HepG2 (cell line): ENCODE results near the gene SHISA7. TPM values are rescaled to one million over a fixed set of nuclear protein-coding genes. Genes with fewer than 3 reads are reported as not detected.
A peak's percentile ranks its signal among the peaks of the same experiment; 100 is the strongest.

Experiments
- AFF4 ChIP-seq: sonication (generic); formaldehyde crosslinking; IDR thresholded peaks from 2 replicates; pipeline ENCODE4 v1.4.0; 2020; ENCODE audit warnings: missing genetic modification reagents
- ETV5 ChIP-seq: IDR thresholded peaks from 2 replicates; pipeline ENCODE4 v1.6.1; 2018; ENCODE audit warnings: missing biosample characterization, missing genetic modification reagents, inconsistent platforms, borderline replicate concordance
- LCORL ChIP-seq, 2 experiments: fragments of 450-650 bp in 1 of 2; sonication (generic) in 1 of 2; formaldehyde crosslinking in 1 of 2; IDR thresholded peaks; 2 replicates each; pipeline versions ENCODE4 v1.5.0 to v1.6.1; 2017 to 2020; ENCODE audit warnings: antibody characterized with exemption in 1 of 2, missing genetic modification reagents in 1 of 2
- MATR3 ChIP-seq: sonication (generic); formaldehyde crosslinking; IDR thresholded peaks from 2 replicates; pipeline ENCODE4 v1.4.0; 2020; ENCODE audit warnings: missing genetic modification reagents
- MEIS1 ChIP-seq: sonication (generic); formaldehyde crosslinking; IDR thresholded peaks from 2 replicates; pipeline ENCODE4 v1.9.0; 2021; ENCODE audit warnings: mild to moderate bottlenecking, missing genetic modification reagents, moderate library complexity, borderline replicate concordance
- RARG ChIP-seq: sonication (generic); formaldehyde crosslinking; IDR thresholded peaks from 2 replicates; pipeline ENCODE4 v1.4.0; 2020; ENCODE audit warnings: low read depth, mild to moderate bottlenecking, missing genetic modification reagents
- RBFOX2 ChIP-seq: fragments of 200-400 bp; formaldehyde crosslinking; IDR thresholded peaks from 2 replicates; pipeline ENCODE4 v1.6.1; 2017; ENCODE audit warnings: low read depth, mild to moderate bottlenecking, low read length
- RCOR2 ChIP-seq: IDR thresholded peaks from 2 replicates; pipeline ENCODE4 v1.6.1; 2016; ENCODE audit warnings: missing biosample characterization, missing genetic modification reagents
- RFX3 ChIP-seq: IDR thresholded peaks from 2 replicates; pipeline ENCODE4 v1.6.1; 2016; ENCODE audit warnings: missing biosample characterization, missing genetic modification reagents
- TCF7L2 ChIP-seq: IDR thresholded peaks from 2 replicates; pipeline ENCODE4 v1.6.1; 2011; ENCODE audit warnings: mild to moderate bottlenecking, low read depth, low read length, moderate library complexity
- TEAD3 ChIP-seq: optimal IDR thresholded peaks from 2 replicates; pipeline ENCODE3; 2016; ENCODE audit warnings: borderline replicate concordance
- ZBTB8A ChIP-seq: sonication (generic); formaldehyde crosslinking; IDR thresholded peaks from 2 replicates; pipeline ENCODE4 v1.4.0; 2020; ENCODE audit warnings: mild to moderate bottlenecking, low read depth, missing genetic modification reagents, borderline replicate concordance
- ZNF207 ChIP-seq: fragments of 450-650 bp; IDR thresholded peaks from 2 replicates; pipeline ENCODE4 v1.6.1; 2016; ENCODE audit warnings: antibody characterized with exemption, borderline replicate concordance
- ZNF543 ChIP-seq: sonication (generic); formaldehyde crosslinking; IDR thresholded peaks from 2 replicates; pipeline ENCODE4 v1.4.0; 2020; ENCODE audit warnings: mild to moderate bottlenecking, missing genetic modification reagents
- ZNF713 ChIP-seq: sonication (generic); formaldehyde crosslinking; IDR thresholded peaks from 2 replicates; pipeline ENCODE4 v1.4.0; 2020; ENCODE audit warnings: mild to moderate bottlenecking, missing genetic modification reagents
- ZNF761 ChIP-seq: sonication (generic); formaldehyde crosslinking; conservative IDR thresholded peaks from 2 replicates; pipeline ENCODE4 v1.4.0; 2020; ENCODE audit warnings: mild to moderate bottlenecking, missing genetic modification reagents
- polyA plus RNA-seq, 8 experiments: library from polyadenylated mRNA; depleted of rRNA in 3 of 8; stranded (reverse) in 7 of 8; unstranded in 1 of 8; fragments of >200 nt; fragmentation: Illumina TruSeq in 4 of 8; extraction: Trizol in 4 of 8; gene quantifications; 2 replicates each; pipeline versions ENCODE4 v1.2.1 to v1.2.3, GENCODE V29; 2011 to 2016; ENCODE audit warnings: low read depth in 4 of 8, missing spikeins in 1 of 8, mixed read lengths in 1 of 8; ENCODE audit not compliant: insufficient read depth in 1 of 8
- total RNA-seq, 5 experiments: library from RNA; depleted of rRNA; stranded (reverse); fragments of >200 nt; fragmentation: Illumina TruSeq; extraction: Trizol; gene quantifications; 2 replicates each; pipeline ENCODE4 v1.2.3, GENCODE V29; 2016; ENCODE audit warnings: low read depth in 1 of 5
- TF ChIP-seq, protein P1 (sequence below): sonication (generic); formaldehyde crosslinking; IDR thresholded peaks from 2 replicates; pipeline ENCODE4 v1.4.0; 2020; ENCODE audit warnings: missing genetic modification reagents
- TF ChIP-seq, protein P2 (sequence below): sonication (generic); formaldehyde crosslinking; IDR thresholded peaks from 2 replicates; pipeline ENCODE4 v1.8.0; 2023; ENCODE audit warnings: mild to moderate bottlenecking, missing genetic modification reagents
- TF ChIP-seq, protein P3 (sequence below): IDR thresholded peaks from 2 replicates; pipeline ENCODE4 v1.6.1; 2012; ENCODE audit warnings: low read length, improper control_type of control experiment

SHISA7 gene
- total and polyA plus RNA-seq, 2 of the 13 experiments (the other 11 are each of a cell fraction or from before 2014, with no cell fraction given) = not detected

- TF ChIP-seq RBFOX2 (no peak), ETV5 (CRISPR knock-in tag) (no peak), ZNF761 (0 out of 2 replicates have a peak, but pooled peaks have one; percentile 26), RFX3 (CRISPR knock-in tag) (no peak), RARG (CRISPR knock-in tag) (0 out of 2 replicates have a peak, but pooled peaks have one; percentile 85), ZNF543 (peak; percentile 73), TEAD3 (CRISPR knock-in tag) (no peak), AFF4 (CRISPR knock-in tag) (no peak), ZNF207 (no peak), LCORL (IDR thresholded peaks at IDR 0.05) (no peak), LCORL (CRISPR knock-in tag; IDR thresholded peaks at IDR 0.05) (0 out of 2 replicates have a peak, but pooled peaks have one; percentile 16), MEIS1 (CRISPR knock-in tag) (peak; percentile 24; the same call in 1 of the 2 replicates), TCF7L2 (no peak), RCOR2 (CRISPR knock-in tag) (0 out of 2 replicates have a peak, but pooled peaks have one; percentile 19), ZNF713 (CRISPR knock-in tag) (no peak), ZBTB8A (CRISPR knock-in tag) (0 out of 2 replicates have a peak, but pooled peaks have one; percentile 19), MATR3 (CRISPR knock-in tag) (no peak)
- TF ChIP-seq, protein P1, sequence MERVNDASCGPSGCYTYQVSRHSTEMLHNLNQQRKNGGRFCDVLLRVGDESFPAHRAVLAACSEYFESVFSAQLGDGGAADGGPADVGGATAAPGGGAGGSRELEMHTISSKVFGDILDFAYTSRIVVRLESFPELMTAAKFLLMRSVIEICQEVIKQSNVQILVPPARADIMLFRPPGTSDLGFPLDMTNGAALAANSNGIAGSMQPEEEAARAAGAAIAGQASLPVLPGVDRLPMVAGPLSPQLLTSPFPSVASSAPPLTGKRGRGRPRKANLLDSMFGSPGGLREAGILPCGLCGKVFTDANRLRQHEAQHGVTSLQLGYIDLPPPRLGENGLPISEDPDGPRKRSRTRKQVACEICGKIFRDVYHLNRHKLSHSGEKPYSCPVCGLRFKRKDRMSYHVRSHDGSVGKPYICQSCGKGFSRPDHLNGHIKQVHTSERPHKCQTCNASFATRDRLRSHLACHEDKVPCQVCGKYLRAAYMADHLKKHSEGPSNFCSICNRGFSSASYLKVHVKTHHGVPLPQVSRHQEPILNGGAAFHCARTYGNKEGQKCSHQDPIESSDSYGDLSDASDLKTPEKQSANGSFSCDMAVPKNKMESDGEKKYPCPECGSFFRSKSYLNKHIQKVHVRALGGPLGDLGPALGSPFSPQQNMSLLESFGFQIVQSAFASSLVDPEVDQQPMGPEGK (CRISPR knock-in tag) = 0 out of 2 replicates have a peak, but pooled peaks have one; percentile 22
- TF ChIP-seq, protein P2, sequence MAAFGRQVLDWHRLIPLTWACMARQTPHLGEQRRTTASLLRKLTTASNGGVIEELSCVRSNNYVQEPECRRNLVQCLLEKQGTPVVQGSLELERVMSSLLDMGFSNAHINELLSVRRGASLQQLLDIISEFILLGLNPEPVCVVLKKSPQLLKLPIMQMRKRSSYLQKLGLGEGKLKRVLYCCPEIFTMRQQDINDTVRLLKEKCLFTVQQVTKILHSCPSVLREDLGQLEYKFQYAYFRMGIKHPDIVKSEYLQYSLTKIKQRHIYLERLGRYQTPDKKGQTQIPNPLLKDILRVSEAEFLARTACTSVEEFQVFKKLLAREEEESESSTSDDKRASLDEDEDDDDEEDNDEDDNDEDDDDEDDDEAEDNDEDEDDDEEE (CRISPR knock-in tag) = no peak
- TF ChIP-seq, protein P3, sequence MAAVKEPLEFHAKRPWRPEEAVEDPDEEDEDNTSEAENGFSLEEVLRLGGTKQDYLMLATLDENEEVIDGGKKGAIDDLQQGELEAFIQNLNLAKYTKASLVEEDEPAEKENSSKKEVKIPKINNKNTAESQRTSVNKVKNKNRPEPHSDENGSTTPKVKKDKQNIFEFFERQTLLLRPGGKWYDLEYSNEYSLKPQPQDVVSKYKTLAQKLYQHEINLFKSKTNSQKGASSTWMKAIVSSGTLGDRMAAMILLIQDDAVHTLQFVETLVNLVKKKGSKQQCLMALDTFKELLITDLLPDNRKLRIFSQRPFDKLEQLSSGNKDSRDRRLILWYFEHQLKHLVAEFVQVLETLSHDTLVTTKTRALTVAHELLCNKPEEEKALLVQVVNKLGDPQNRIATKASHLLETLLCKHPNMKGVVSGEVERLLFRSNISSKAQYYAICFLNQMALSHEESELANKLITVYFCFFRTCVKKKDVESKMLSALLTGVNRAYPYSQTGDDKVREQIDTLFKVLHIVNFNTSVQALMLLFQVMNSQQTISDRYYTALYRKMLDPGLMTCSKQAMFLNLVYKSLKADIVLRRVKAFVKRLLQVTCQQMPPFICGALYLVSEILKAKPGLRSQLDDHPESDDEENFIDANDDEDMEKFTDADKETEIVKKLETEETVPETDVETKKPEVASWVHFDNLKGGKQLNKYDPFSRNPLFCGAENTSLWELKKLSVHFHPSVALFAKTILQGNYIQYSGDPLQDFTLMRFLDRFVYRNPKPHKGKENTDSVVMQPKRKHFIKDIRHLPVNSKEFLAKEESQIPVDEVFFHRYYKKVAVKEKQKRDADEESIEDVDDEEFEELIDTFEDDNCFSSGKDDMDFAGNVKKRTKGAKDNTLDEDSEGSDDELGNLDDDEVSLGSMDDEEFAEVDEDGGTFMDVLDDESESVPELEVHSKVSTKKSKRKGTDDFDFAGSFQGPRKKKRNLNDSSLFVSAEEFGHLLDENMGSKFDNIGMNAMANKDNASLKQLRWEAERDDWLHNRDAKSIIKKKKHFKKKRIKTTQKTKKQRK = no peak
Observed at GRCh38 chr19:55459950-55460657, 17.0 kb upstream of the SHISA7 start (continued).
